HepG2 (cell line): Measurements from ENCODE around the gene DCUN1D3. TPM values are rescaled to one million over a fixed set of nuclear protein-coding genes. Genes with fewer than 3 reads are reported as not detected.
A peak's percentile ranks its signal among the peaks of the same experiment; 100 is the strongest.

Source experiments
- CC2D1A ChIP-seq: sonication (generic); formaldehyde crosslinking; IDR thresholded peaks from 2 replicates; pipeline ENCODE4 v1.8.1; 2023; ENCODE audit warnings: mild to moderate bottlenecking, missing genetic modification reagents
- ERF ChIP-seq: IDR thresholded peaks from 2 replicates; pipeline ENCODE4 v1.6.1; 2018; ENCODE audit warnings: missing biosample characterization, missing genetic modification reagents
- FOXO4 ChIP-seq: sonication (generic); formaldehyde crosslinking; conservative IDR thresholded peaks from 2 replicates; pipeline ENCODE4 v1.8.1; 2023; ENCODE audit warnings: missing genetic modification reagents
- KMT2A ChIP-seq: sonication (generic); formaldehyde crosslinking; IDR thresholded peaks from 2 replicates; pipeline ENCODE4 v1.4.0; 2020; ENCODE audit warnings: missing genetic modification reagents
- MIXL1 ChIP-seq: IDR thresholded peaks from 2 replicates; pipeline ENCODE4 v1.6.1; 2016
- PHB2 ChIP-seq: fragments of 450-650 bp; IDR thresholded peaks from 2 replicates; pipeline ENCODE4 v1.6.1; 2018; ENCODE audit not compliant: partially characterized antibody
- PHF21A ChIP-seq: sonication (generic); formaldehyde crosslinking; IDR thresholded peaks from 2 replicates; pipeline ENCODE4 v1.5.0; 2020; ENCODE audit warnings: mild to moderate bottlenecking, missing genetic modification reagents
- PRPF4 ChIP-seq: fragments of 200-400 bp; formaldehyde crosslinking; IDR thresholded peaks from 2 replicates; pipeline ENCODE4 v1.6.1; 2016; ENCODE audit warnings: low read length, low read depth; ENCODE audit not compliant: poor library complexity, severe bottlenecking
- REL ChIP-seq: sonication (generic); formaldehyde crosslinking; conservative IDR thresholded peaks from 2 replicates; pipeline ENCODE4 v1.8.0; 2022; ENCODE audit warnings: mild to moderate bottlenecking, missing genetic modification reagents, moderate library complexity
- SRSF9 ChIP-seq: fragments of 200-400 bp; formaldehyde crosslinking; IDR thresholded peaks from 2 replicates; pipeline ENCODE4 v1.6.1; 2018; ENCODE audit warnings: borderline replicate concordance, mild to moderate bottlenecking, low read depth, low read length; ENCODE audit not compliant: insufficient read depth, poor library complexity, severe bottlenecking
- ZFAT ChIP-seq: sonication (generic); formaldehyde crosslinking; conservative IDR thresholded peaks from 2 replicates; pipeline ENCODE4 v1.8.1; 2023; ENCODE audit warnings: missing genetic modification reagents, inconsistent platforms
- ZNF253 ChIP-seq: sonication (generic); formaldehyde crosslinking; IDR thresholded peaks from 2 replicates; pipeline ENCODE4 v1.8.0; 2022; ENCODE audit warnings: mild to moderate bottlenecking, missing genetic modification reagents, borderline replicate concordance
- ZNF292 ChIP-seq: sonication (generic); formaldehyde crosslinking; IDR thresholded peaks from 2 replicates; pipeline ENCODE4 v1.8.1; 2022; ENCODE audit warnings: mild to moderate bottlenecking, low read depth, missing genetic modification reagents, borderline replicate concordance
- ZNF383 ChIP-seq: sonication (generic); formaldehyde crosslinking; IDR thresholded peaks from 2 replicates; pipeline ENCODE4 v1.4.0; 2020; ENCODE audit warnings: missing genetic modification reagents, mild to moderate bottlenecking, borderline replicate concordance
- ZNF441 ChIP-seq: sonication (generic); formaldehyde crosslinking; IDR thresholded peaks from 2 replicates; pipeline ENCODE4 v1.7.0; 2021; ENCODE audit warnings: missing genetic modification reagents, borderline replicate concordance
- polyA plus RNA-seq, 8 experiments: library from polyadenylated mRNA; depleted of rRNA in 3 of 8; stranded (reverse) in 7 of 8; unstranded in 1 of 8; fragments of >200 nt; fragmentation: Illumina TruSeq in 4 of 8; extraction: Trizol in 4 of 8; gene quantifications; 2 replicates each; pipeline versions ENCODE4 v1.2.1 to v1.2.3, GENCODE V29; 2011 to 2016; ENCODE audit warnings: low read depth in 4 of 8, missing spikeins in 1 of 8, mixed read lengths in 1 of 8; ENCODE audit not compliant: insufficient read depth in 1 of 8
- total RNA-seq, 5 experiments: library from RNA; depleted of rRNA; stranded (reverse); fragments of >200 nt; fragmentation: Illumina TruSeq; extraction: Trizol; gene quantifications; 2 replicates each; pipeline ENCODE4 v1.2.3, GENCODE V29; 2016; ENCODE audit warnings: low read depth in 1 of 5
- TF ChIP-seq, protein P1 (sequence below): sonication (generic); formaldehyde crosslinking; IDR thresholded peaks from 2 replicates; pipeline ENCODE4 v1.4.0; 2020; ENCODE audit warnings: missing genetic modification reagents, borderline replicate concordance
- TF ChIP-seq, protein P2 (sequence below): sonication (generic); formaldehyde crosslinking; conservative IDR thresholded peaks from 2 replicates; pipeline ENCODE4 v1.5.0; 2020; ENCODE audit warnings: missing genetic modification reagents
- TF ChIP-seq, protein P3 (sequence below): sonication (generic); formaldehyde crosslinking; IDR thresholded peaks from 2 replicates; pipeline ENCODE4 v1.5.1; 2020; ENCODE audit warnings: mild to moderate bottlenecking, missing genetic modification reagents, moderate library complexity
- TF ChIP-seq, protein P4 (sequence below): sonication (generic); formaldehyde crosslinking; IDR thresholded peaks from 2 replicates; pipeline ENCODE4 v1.4.0; 2020; ENCODE audit warnings: low read depth, mild to moderate bottlenecking, missing genetic modification reagents

The DCUN1D3 gene
- total and polyA plus RNA-seq, 2 of the 13 experiments (the other 11 are each of a cell fraction or from before 2014, with no cell fraction given): 5.0 to 19.3 TPM

GRCh38 chr16:20901436-20902112 lies 1.4 kb upstream of the DCUN1D3 start (continued):
- TF ChIP-seq, protein P1, sequence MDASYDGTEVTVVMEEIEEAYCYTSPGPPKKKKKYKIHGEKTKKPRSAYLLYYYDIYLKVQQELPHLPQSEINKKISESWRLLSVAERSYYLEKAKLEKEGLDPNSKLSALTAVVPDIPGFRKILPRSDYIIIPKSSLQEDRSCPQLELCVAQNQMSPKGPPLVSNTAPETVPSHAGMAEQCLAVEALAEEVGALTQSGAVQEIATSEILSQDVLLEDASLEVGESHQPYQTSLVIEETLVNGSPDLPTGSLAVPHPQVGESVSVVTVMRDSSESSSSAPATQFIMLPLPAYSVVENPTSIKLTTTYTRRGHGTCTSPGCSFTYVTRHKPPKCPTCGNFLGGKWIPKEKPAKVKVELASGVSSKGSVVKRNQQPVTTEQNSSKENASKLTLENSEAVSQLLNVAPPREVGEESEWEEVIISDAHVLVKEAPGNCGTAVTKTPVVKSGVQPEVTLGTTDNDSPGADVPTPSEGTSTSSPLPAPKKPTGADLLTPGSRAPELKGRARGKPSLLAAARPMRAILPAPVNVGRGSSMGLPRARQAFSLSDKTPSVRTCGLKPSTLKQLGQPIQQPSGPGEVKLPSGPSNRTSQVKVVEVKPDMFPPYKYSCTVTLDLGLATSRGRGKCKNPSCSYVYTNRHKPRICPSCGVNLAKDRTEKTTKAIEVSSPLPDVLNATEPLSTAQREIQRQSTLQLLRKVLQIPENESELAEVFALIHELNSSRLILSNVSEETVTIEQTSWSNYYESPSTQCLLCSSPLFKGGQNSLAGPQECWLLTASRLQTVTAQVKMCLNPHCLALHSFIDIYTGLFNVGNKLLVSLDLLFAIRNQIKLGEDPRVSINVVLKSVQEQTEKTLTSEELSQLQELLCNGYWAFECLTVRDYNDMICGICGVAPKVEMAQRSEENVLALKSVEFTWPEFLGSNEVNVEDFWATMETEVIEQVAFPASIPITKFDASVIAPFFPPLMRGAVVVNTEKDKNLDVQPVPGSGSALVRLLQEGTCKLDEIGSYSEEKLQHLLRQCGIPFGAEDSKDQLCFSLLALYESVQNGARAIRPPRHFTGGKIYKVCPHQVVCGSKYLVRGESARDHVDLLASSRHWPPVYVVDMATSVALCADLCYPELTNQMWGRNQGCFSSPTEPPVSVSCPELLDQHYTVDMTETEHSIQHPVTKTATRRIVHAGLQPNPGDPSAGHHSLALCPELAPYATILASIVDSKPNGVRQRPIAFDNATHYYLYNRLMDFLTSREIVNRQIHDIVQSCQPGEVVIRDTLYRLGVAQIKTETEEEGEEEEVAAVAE (CRISPR knock-in tag): peak; percentile 84
- no peak for TF ChIP-seq PHB2
- TF ChIP-seq REL: no peak
- no peak for TF ChIP-seq ZFAT (CRISPR knock-in tag)
- TF ChIP-seq ERF (CRISPR knock-in tag): no peak
- TF ChIP-seq ZNF292 (CRISPR knock-in tag): no peak
- 0 out of 2 replicates have a peak, but pooled peaks have one; percentile 75 for TF ChIP-seq CC2D1A (CRISPR knock-in tag)
- TF ChIP-seq PHF21A (CRISPR knock-in tag): no peak; the same call in 1 of the 2 replicates
- TF ChIP-seq, protein P2, sequence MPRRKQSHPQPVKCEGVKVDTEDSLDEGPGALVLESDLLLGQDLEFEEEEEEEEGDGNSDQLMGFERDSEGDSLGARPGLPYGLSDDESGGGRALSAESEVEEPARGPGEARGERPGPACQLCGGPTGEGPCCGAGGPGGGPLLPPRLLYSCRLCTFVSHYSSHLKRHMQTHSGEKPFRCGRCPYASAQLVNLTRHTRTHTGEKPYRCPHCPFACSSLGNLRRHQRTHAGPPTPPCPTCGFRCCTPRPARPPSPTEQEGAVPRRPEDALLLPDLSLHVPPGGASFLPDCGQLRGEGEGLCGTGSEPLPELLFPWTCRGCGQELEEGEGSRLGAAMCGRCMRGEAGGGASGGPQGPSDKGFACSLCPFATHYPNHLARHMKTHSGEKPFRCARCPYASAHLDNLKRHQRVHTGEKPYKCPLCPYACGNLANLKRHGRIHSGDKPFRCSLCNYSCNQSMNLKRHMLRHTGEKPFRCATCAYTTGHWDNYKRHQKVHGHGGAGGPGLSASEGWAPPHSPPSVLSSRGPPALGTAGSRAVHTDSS (CRISPR knock-in tag): no peak
- peak; percentile 78 for TF ChIP-seq PRPF4
- 0 out of 2 replicates have a peak, but pooled peaks have one; percentile 16 for TF ChIP-seq ZNF441 (CRISPR knock-in tag)
- 0 out of 2 replicates have a peak, but pooled peaks have one; percentile 54 for TF ChIP-seq FOXO4 (CRISPR knock-in tag)
- TF ChIP-seq, protein P3, sequence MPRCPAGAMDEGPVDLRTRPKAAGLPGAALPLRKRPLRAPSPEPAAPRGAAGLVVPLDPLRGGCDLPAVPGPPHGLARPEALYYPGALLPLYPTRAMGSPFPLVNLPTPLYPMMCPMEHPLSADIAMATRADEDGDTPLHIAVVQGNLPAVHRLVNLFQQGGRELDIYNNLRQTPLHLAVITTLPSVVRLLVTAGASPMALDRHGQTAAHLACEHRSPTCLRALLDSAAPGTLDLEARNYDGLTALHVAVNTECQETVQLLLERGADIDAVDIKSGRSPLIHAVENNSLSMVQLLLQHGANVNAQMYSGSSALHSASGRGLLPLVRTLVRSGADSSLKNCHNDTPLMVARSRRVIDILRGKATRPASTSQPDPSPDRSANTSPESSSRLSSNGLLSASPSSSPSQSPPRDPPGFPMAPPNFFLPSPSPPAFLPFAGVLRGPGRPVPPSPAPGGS (CRISPR knock-in tag): 0 out of 2 replicates have a peak, but pooled peaks have one; percentile 3
- TF ChIP-seq ZNF253 (CRISPR knock-in tag): 0 out of 2 replicates have a peak, but pooled peaks have one; percentile 29
- 0 out of 2 replicates have a peak, but pooled peaks have one; percentile 20 for TF ChIP-seq ZNF383
- TF ChIP-seq KMT2A (CRISPR knock-in tag): no peak
- peak; percentile 12; the same call in 1 of the 2 replicates for TF ChIP-seq MIXL1
- TF ChIP-seq SRSF9: no peak
- TF ChIP-seq, protein P4, sequence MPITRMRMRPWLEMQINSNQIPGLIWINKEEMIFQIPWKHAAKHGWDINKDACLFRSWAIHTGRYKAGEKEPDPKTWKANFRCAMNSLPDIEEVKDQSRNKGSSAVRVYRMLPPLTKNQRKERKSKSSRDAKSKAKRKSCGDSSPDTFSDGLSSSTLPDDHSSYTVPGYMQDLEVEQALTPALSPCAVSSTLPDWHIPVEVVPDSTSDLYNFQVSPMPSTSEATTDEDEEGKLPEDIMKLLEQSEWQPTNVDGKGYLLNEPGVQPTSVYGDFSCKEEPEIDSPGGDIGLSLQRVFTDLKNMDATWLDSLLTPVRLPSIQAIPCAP (CRISPR knock-in tag): 0 out of 2 replicates have a peak, but pooled peaks have one; percentile 56
